K562 (cell line): Measurements from ENCODE around the gene CYS1. TPM values are rescaled to one million over a fixed set of nuclear protein-coding genes. Genes with fewer than 3 reads are reported as not detected.

Experiments
- BCLAF1 ChIP-seq, 2 experiments: fragments of 450-650 bp in 1 of 2; IDR thresholded peaks; 2 replicates each; pipeline ENCODE4 v1.6.1; 2011 to 2017; ENCODE audit warnings: low read depth in 2 of 2, antibody characterized with exemption in 1 of 2, borderline replicate concordance in 1 of 2, low read length in 1 of 2, mild to moderate bottlenecking in 1 of 2, mixed read lengths in 1 of 2; ENCODE audit not compliant: control insufficient read depth in 1 of 2
- CBX8 ChIP-seq: fragments of 200-600 bp; sonication (generic); IDR thresholded peaks from 2 replicates; pipeline ENCODE4 v1.6.1; 2012; ENCODE audit warnings: borderline replicate concordance, mixed run types, low read depth, mild to moderate bottlenecking, moderate library complexity, mixed read lengths, low read length, control low read depth, inconsistent platforms; ENCODE audit not compliant: poor library complexity, severe bottlenecking; ENCODE audit errors: extremely low read depth
- CTCFL ChIP-seq: IDR thresholded peaks from 2 replicates; pipeline ENCODE4 v1.6.1; 2011; ENCODE audit warnings: borderline replicate concordance, low read depth, mild to moderate bottlenecking, moderate library complexity, low read length; ENCODE audit not compliant: insufficient read depth, poor library complexity, severe bottlenecking
- DEAF1 ChIP-seq: fragments of 450-650 bp; formaldehyde crosslinking; IDR thresholded peaks from 2 replicates; pipeline ENCODE4 v1.4.0; 2020; ENCODE audit warnings: mild to moderate bottlenecking, moderate library complexity
- ETV6 ChIP-seq, 3 experiments: fragments of 150-350 bp in 1 of 3; sonication (generic) in 1 of 3; formaldehyde crosslinking in 1 of 3; IDR thresholded peaks; 2 replicates each; pipeline versions ENCODE4 v1.6.1 to v1.8.0; 2014 to 2022; ENCODE audit warnings: borderline replicate concordance in 2 of 3, low read depth in 2 of 3, antibody characterized with exemption in 1 of 3, low read length in 1 of 3, mild to moderate bottlenecking in 1 of 3, missing genetic modification reagents in 1 of 3
- MNT ChIP-seq, 2 experiments: fragments of 450-650 bp; conservative IDR thresholded peaks; 2 replicates each; pipeline ENCODE4 v1.6.1; 2017; ENCODE audit warnings: mild to moderate bottlenecking in 2 of 2, moderate library complexity in 2 of 2
- NKRF ChIP-seq: fragments of 450-650 bp; IDR thresholded peaks from 2 replicates; pipeline ENCODE4 v1.6.1; 2016; ENCODE audit warnings: borderline replicate concordance
- NRF1 ChIP-seq, 2 experiments: fragments of 450-650 bp; IDR thresholded peaks in 1 of 2; conservative IDR thresholded peaks in 1 of 2; 2 replicates each; pipeline ENCODE4 v1.6.1; 2014; ENCODE audit warnings: mild to moderate bottlenecking in 2 of 2
- PHF21A ChIP-seq: fragments of 450-650 bp; IDR thresholded peaks from 2 replicates; pipeline ENCODE4 v1.6.1; 2017; ENCODE audit warnings: low read depth, borderline replicate concordance
- RAD21 ChIP-seq, 2 experiments: fragments of 250-450 bp in 1 of 2; fragments of 450-650 bp in 1 of 2; sonication (Bioruptor Pico) in 1 of 2; formaldehyde crosslinking in 1 of 2; IDR thresholded peaks in 1 of 2; conservative IDR thresholded peaks in 1 of 2; 2 replicates each; pipeline versions ENCODE4 v1.4.0 to v1.8.0; 2020 to 2022; ENCODE audit warnings: mild to moderate bottlenecking in 2 of 2, moderate library complexity in 1 of 2
- RBM17 ChIP-seq: fragments of 200-400 bp; formaldehyde crosslinking; IDR thresholded peaks from 2 replicates; pipeline ENCODE4 v1.6.1; 2017; ENCODE audit warnings: low read depth, mild to moderate bottlenecking, low read length, borderline replicate concordance
- XRCC4 ChIP-seq: IDR thresholded peaks from one replicate; pipeline ENCODE4 v1.6.1; 2011; ENCODE audit not compliant: insufficient read depth, insufficient read length; ENCODE audit errors: extremely low read depth
- ZNF165 ChIP-seq: fragments of 250-450 bp; sonication (Bioruptor Pico); IDR thresholded peaks from 2 replicates; pipeline ENCODE4 v1.4.0; 2020; ENCODE audit warnings: borderline replicate concordance
- ZNF717 ChIP-seq: fragments of 250-450 bp; sonication (Bioruptor Pico); IDR thresholded peaks from 2 replicates; pipeline ENCODE4 v1.5.0; 2021
- polyA plus RNA-seq, 8 experiments: library from polyadenylated mRNA; depleted of rRNA in 4 of 8; stranded (reverse) in 5 of 8; unstranded in 3 of 8; fragments of >200 nt; fragmentation: Nextera tagmentation in 2 of 8; fragmentation: Illumina TruSeq in 1 of 8; extraction: Ambion mirVana in 2 of 8; extraction: Trizol in 1 of 8; gene quantifications; 2 replicates each; pipeline versions ENCODE4 v1.2.1 to v1.2.3, GENCODE V29; 2011 to 2014; ENCODE audit warnings: inconsistent platforms in 1 of 8, missing spikeins in 1 of 8
- total RNA-seq, 7 experiments: library from RNA; depleted of rRNA in 6 of 7; stranded (reverse); fragments of >200 nt in 6 of 7; fragmentation: Illumina TruSeq in 2 of 7; extraction: Trizol in 2 of 7; gene quantifications; 2 replicates each; pipeline versions ENCODE4 v1.2.1 to v1.2.3, GENCODE V29; 2011 to 2021; ENCODE audit warnings: low replicate concordance in 1 of 7

Gene CYS1
- total and polyA plus RNA-seq, 9 of the 15 experiments (the other 6 are each of a cell fraction or from before 2014, with no cell fraction given), result 0.11 to 0.13 TPM; not detected in 7

GRCh38 chr2:10124538-10125045 lies 44.4 kb upstream of the CYS1 start (continued):
- TF ChIP-seq DEAF1 (CRISPR knock-in tag), result peak; percentile 75
- TF ChIP-seq MNT (conservative IDR thresholded peaks at IDR 0.05), result peak in 1 of 2 experiments; percentile 36; a peak in 1 of 4 replicates
- TF ChIP-seq ETV6 (IDR thresholded peaks at IDR 0.05; ENCODE audit: borderline replicate concordance in 1 of 2, low read depth in 2 of 2, low read length in 1 of 2), result no peak
- no peak for TF ChIP-seq ETV6 (CRISPR knock-in tag; IDR thresholded peaks at IDR 0.05; ENCODE audit: borderline replicate concordance)
- no peak for TF ChIP-seq CTCFL
- 0 out of 4 replicates have a peak, but pooled peaks of 1 of the 2 experiments have one; percentile 25 for TF ChIP-seq BCLAF1 (IDR thresholded peaks at IDR 0.05; ENCODE audit: borderline replicate concordance in 1 of 2, control insufficient read depth in 1 of 2, low read depth in 2 of 2, low read length in 1 of 2)
- TF ChIP-seq XRCC4, result no peak
- TF ChIP-seq RAD21 (CRISPR knock-in tag; conservative IDR thresholded peaks at IDR 0.05 in 1 of 2, IDR thresholded peaks at IDR 0.05 in 1 of 2), result peak; percentile 69 to 86
- no peak for TF ChIP-seq ZNF165 (CRISPR knock-in tag)
- no peak for TF ChIP-seq CBX8
- TF ChIP-seq RBM17, result no peak
- TF ChIP-seq ZNF717 (CRISPR knock-in tag), result no peak
- no peak for TF ChIP-seq PHF21A
- TF ChIP-seq NKRF, result no peak
- no peak for TF ChIP-seq NRF1 (conservative IDR thresholded peaks at IDR 0.05 in 1 of 2, IDR thresholded peaks at IDR 0.05 in 1 of 2)
